Measurements from ENCODE around the gene CLTA. TPM values are rescaled to one million over a fixed set of nuclear protein-coding genes. Genes with fewer than 3 reads are reported as not detected.

The CLTA gene, protein sequence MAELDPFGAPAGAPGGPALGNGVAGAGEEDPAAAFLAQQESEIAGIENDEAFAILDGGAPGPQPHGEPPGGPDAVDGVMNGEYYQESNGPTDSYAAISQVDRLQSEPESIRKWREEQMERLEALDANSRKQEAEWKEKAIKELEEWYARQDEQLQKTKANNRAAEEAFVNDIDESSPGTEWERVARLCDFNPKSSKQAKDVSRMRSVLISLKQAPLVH
- total RNA-seq: 205 and 231 TPM in 2 replicates

DNA sequence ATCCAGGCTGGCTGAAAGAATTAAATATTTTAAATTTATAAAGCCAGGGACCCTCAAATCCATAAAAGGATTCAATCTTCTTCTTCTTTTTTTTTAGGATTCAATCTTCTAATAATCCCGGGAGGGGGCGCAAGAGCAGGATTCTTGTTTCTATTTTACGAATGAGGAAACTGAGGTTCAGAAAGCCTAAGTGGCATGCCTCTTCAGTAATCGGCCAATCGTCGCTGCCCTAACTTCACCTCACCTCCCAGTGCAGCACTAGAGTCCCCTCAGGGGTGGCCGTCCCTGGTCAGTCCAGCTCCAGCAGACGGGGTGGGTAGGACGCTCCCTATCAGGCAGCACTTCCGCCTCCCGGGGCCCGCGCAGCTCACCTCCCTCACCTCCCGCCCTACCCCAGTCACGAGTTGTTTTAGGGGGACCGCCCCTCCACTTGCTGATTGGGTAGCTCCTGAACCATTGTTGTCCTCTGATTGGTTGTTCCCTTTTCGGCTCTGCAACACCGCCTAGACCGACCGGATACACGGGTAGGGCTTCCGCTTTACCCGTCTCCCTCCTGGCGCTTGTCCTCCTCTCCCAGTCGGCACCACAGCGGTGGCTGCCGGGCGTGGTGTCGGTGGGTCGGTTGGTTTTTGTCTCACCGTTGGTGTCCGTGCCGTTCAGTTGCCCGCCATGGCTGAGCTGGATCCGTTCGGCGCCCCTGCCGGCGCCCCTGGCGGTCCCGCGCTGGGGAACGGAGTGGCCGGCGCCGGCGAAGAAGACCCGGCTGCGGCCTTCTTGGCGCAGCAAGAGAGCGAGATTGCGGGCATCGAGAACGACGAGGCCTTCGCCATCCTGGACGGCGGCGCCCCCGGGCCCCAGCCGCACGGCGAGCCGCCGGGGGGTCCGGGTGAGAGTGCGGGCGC is at the start of gene CLTA:
TSS of gene CLTA (plus strand) at position 534 of the 902 bp plus-strand sequence. CDS start at position 670, 136 bp downstream.

GRCh38 chr9:36169166-36169565 is 21.6 kb upstream of the CLTA start, which contains the start of gene CCIN:
Gene CCIN (plus strand): TSS chr9:36169388. CDS start chr9:36169503, 115 bp downstream.

GRCh38 chr9:36258208-36258995 is 67.7 kb downstream of the CLTA start, which contains the start of gene GNE:
Gene GNE (minus strand): TSS chr9:36258448. CDS start chr9:36249355, 9,093 bp downstream.

Other genes starting within 250 kb of the CLTA start
- gene OR2S2, start 232.8 kb upstream of the CLTA start, total RNA-seq: 0.37 TPM in 1 of 2 replicates, not detected in the other
- 32.8 and 45.6 TPM in 2 replicates for gene RECK, start 154.0 kb upstream of the CLTA start, total RNA-seq
- 20.7 and 31.6 TPM in 2 replicates for gene GLIPR2, start 54.2 kb upstream of the CLTA start, total RNA-seq
- gene CCIN, start 21.5 kb upstream of the CLTA start, total RNA-seq: 0.39 and 1.8 TPM in 2 replicates
- gene GNE, start 67.5 kb downstream of the CLTA start, total RNA-seq: 21.3 and 28.3 TPM in 2 replicates
- gene RNF38, start 209.3 kb downstream of the CLTA start, total RNA-seq: 8.8 and 10.8 TPM in 2 replicates